HG02588 (cell line): Measurements from ENCODE around the gene RPL13A.
"Not testable (repeated sequence)": the region's sequence is repeated elsewhere in the genome, so short reads cannot be mapped to it uniquely, and the experiment has no call there.

Experiments used
- ATAC-seq: cut with Tn5 transposase; IDR thresholded peaks from one replicate; pipeline ENCODE4 v1.9.1; 2021; ENCODE audit warnings: mild to moderate bottlenecking, moderate library complexity; ENCODE audit not compliant: unreplicated experiment

RPL13A gene

DNA sequence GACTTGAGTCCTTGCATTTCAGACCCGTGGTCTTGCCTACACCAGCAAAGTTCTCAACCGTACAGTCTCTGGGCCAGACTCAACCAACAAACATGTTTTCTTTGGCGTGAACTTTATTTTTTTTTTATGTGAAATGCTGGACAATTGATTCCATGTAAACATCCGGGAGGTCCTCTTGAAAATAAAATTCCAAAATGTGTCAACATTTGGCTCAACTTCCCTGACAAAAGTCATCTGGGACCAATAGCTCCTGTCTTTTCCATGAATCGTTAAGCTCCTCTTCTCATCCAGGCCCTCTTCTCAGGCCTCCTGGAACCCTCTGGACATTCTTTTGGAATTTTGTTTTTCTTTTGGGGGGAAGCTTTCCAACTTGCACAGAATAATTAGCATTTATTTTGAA, 31.6 kb upstream of the RPL13A start:
- ATAC-seq = no peak

DNA sequence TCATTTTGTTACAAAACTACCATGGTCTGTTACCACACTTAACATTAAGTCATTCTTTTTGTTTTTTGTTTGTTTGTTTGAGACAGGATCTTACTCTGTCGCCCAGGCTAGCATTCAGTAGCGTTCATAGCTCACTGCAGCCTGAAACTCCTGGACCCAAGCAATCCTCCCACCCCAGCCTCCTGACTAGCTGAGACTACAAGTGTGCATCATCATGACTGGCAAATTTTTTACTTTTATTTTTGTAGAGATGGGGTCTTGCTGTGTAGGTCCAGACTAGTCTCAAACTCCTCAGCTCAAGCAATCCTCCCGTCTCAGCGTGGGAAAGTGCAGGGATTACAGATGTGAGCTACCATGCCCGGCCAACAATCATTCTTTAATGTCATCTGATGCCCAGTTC, 31.1 kb upstream of the RPL13A start:
- no peak for ATAC-seq

GRCh38 chr19:49458567-49458903, 28.9 kb upstream of the RPL13A start:
- no peak for ATAC-seq

- ATAC-seq = no peak
These were observed 28.0 kb upstream of the RPL13A start for GRCh38 chr19:49459388-49459787.

GRCh38 chr19:49461130-49461529, 26.3 kb upstream of the RPL13A start:
- ATAC-seq = not testable (repeated sequence)

DNA sequence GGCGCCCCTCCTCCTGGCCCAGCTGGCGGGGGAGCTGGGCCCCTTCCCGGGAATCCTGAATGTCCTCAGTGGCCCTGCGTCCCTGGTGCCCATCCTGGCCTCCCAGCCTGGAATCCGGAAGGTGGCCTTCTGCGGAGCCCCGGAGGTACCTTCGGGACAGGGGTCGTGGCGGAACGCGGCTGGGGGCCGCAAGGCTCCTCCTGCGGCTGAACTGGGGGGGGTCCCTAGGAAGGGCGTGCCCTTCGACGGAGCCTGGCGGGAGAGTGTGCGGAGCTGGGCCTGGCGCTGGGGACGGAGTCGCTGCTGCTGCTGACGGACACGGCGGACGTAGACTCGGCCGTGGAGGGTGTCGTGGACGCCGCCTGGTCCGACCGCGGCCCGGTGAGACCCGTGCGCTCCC, 25.8 kb upstream of the RPL13A start:
- ATAC-seq = no peak

DNA sequence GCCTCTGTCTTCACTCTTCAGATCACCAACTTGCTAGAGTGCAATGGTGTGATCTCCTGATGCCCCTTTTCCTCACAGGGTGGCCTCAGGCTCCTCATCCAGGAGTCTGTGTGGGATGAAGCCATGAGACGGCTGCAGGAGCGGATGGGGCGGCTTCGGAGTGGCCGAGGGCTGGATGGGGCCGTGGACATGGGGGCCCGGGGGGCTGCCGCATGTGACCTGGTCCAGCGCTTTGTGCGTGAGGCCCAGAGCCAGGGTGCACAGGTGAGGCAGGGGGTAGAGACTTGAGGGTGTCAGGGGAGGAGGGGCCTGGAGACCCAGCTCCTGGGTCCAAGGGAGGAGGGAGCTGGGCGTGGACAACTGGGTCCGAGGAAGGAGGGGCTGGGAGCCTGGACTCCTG, 24.9 kb upstream of the RPL13A start:
- no peak for ATAC-seq

GRCh38 chr19:49463960-49464740, 23.3 kb upstream of the RPL13A start:
- ATAC-seq = no peak

- no peak for ATAC-seq
These were observed 22.0 kb upstream of the RPL13A start for GRCh38 chr19:49465371-49465770.

DNA sequence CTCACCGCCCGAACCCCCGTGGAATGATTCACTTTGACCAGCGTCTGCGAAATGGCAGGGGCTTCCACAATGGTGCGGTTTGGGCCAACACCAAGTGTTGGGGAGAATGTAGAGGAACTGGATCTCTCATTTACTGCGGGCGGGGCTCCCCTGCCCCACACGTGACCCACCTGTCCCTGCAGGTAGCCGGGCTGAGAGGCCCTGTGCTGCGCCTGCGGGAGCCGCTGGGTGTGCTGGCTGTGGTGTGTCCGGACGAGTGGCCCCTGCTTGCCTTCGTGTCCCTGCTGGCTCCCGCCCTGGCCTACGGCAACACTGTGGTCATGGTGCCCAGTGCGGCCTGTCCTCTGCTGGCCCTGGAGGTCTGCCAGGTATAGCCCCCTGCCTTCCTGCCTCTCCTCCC, 19.2 kb upstream of the RPL13A start:
- ATAC-seq = no peak

DNA sequence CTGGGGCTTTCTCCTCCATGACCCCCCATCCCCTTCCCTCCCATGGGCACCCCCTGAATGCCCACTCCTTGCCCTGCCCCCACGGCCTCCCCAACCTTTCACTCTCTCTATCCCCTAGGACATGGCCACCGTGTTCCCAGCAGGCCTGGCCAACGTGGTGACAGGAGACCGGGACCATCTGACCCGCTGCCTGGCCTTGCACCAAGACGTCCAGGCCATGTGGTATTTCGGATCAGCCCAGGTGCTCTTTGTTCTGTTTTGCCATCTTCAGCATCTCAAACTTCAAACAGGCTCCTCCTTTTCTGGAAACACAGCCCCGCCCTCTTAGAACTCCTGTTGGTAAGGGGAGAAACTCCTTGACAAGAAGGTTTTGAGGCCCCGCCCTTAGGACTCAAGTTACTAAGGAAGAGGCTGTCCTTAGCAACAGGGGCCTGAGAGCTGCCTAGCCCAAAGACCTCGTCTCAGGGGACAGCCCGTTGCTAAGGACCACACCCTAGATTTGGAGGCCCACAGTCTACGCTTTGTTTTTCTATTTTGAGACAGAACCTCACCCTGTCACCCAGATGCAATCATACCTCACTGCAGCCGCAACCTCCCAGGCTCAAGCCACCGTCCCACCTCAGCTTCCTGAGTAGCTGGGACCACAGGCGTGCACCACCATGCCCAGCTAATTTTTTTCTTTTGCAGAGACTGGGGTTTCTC, 18.5 kb upstream of the RPL13A start:
- no peak for ATAC-seq

DNA sequence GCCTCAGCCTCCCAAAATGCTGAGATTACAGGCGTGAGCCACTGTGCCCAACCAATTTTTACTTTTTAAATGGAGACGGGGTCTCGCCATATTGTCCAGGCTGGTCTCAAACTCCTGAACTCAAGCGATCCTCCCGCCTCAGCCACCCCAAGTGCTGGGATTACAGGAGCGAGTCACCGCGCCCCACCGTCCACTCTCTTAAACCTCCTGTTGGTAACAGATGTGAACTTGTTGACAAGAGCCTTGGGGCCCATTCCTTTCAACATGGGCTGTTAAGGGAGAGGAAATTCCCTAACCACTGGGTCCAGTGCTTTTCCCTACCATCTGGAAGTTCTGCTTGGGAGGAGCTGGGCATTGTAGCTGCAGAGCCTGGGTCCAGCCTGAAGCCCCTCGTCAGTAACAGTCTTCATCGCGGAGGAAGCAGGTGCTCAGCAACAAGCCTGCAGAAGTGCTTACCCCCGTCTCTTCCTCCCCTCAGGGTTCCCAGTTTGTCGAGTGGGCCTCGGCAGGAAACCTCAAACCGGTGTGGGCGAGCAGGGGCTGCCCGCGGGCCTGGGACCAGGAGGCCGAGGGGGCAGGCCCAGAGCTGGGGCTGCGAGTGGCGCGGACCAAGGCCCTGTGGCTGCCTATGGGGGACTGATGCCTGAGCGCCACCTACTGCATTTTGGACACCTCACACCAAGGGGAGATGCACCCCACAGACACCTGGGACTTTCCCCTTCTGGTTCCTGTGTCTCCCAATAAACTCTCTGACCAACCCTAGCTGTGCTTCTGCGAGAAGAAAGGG, 17.4 kb upstream of the RPL13A start:
- ATAC-seq = peak; percentile 46

GRCh38 chr19:49470615-49470978, 16.8 kb upstream of the RPL13A start:
- ATAC-seq = no peak

DNA sequence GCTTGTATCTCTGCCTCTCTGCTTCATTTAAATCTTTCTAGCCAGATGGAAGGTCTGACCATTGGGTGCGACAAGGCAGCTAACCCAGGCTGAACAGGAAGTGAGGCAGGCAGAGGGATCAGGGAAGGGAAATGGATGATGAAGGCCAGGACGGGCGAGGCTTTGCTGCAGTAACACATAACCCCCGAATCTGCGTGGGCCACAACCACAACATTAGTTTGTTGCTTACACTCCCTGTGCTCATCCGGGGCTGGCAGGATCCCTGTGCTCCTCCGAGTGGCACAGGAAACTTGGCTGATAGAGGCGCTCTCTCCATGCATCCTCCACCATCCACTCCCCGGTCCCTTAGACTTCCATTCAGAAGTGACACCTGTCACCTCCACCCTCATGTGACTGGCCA, 14.5 kb upstream of the RPL13A start:
- no peak for ATAC-seq

- ATAC-seq = not testable (repeated sequence)
These were observed 13.9 kb upstream of the RPL13A start for GRCh38 chr19:49473501-49473867.

DNA sequence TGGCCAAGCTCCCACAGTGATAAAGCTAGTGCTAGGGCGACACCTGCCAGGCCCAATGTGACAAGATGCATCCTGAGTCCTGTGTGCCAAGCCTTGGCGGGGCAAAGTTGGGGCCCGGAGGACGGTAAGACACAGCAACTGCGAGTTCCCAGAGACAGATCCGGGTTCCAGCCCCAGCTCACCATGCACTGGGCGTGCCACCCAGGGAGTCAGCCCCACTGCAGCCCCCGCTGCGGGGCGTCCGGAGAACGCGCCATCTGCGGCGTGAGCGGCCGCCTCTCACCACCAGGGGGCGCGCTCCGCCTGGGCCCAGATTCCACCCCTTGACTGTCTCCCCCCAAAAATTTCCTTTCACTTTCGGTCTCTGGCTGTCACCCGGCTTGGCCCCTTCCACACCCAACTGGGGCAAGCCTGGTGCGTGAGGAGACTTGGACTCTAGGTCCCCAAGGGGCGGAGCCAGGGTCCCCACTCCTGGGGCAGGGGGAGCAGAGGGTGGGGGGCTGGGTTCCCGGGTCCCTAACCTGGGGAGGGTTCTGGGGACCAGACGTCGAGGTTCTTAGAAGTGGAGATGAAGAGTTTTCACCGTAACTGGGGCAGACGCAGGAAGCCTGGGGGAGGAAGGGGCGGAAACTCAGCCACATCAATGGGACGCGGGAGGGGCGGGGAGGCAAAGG, 13.4 kb upstream of the RPL13A start, which contains the start of gene FLT3LG:
TSS of gene FLT3LG (plus strand) at position 348 of the 674 bp plus-strand sequence. CDS start 425 bp downstream, outside the sequence.
- peak; percentile 49 for ATAC-seq

GRCh38 chr19:49474542-49474924, 12.9 kb upstream of the RPL13A start:
- ATAC-seq = no peak

DNA sequence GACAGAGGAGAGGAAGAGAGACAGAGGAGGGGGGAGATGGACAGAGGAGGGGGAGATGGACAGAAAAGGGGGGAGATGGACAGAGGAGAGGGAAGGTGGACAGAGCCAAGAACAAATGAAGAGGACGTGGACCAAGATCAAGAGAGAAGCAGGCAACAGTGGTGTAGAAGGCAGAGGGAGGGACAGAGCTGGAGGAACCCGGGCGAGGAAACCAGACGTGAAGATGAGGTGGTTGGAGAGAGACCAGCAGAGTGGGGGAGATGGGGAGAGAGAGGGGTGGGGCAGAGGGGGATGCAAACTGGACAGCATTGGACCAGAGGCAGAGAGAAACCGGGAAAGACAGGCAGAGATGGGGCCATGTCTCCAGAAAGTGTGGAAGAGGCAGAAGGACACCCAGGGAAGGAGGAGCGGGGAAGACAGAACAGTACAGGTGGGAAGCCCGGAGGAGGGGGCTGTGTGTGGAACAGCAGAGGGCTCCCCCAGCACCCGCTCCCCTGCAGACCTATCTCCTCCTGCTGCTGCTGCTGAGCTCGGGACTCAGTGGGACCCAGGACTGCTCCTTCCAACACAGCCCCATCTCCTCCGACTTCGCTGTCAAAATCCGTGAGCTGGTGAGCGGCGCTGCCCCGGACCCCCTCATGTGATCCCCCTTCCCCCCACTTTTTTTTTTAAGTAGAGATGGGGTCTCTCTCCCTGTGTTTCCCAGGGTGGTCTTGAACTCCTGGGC, 12.1 kb upstream of the RPL13A start:
- ATAC-seq = no peak

DNA sequence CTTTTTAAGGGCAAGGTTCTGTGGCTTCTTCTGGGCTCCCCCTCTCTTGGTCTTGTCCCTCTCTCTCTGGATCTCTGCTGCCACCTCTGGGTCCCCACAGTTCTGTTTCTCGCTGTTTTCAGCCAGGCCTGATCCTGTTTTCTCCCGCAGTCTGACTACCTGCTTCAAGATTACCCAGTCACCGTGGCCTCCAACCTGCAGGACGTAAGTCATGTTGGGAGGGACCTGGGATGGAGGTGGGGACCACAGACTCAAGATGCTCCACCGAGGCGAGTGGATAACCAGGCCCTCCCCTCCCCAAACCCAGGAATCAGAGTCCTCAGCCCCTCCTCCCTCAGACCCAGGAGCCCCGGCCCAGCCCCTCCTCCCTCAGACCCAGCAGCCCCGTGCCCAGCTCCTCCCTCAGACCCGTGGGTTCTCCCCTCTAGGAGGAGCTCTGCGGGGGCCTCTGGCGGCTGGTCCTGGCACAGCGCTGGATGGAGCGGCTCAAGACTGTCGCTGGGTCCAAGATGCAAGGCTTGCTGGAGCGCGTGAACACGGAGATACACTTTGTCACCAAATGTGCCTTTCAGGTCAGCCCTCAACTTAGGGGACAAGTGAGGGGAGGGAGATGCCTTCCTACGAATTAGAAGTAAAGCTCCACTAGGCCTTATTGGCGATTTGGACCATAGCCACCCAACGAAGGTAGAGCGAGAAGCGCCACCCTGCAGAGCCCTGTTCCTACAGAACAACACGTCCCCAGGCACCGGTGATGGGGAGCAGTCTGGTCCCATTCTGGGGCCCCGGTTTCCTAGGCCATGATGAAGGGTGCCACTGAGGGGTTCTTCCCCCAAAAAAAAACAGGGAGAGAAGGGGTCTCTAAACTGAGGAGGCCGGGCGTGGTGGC, 11.2 kb upstream of the RPL13A start:
- no peak for ATAC-seq
